Brain microvascular endothelial cell (primary cell): ENCODE measurements around the gene IRX2.

Experiments used
- DNase-seq: peaks from one replicate; pipeline ENCODE4 v3.0.0-alpha.2; 2020
- H3K27ac ChIP-seq: fragments of 250-450 bp; sonication (Bioruptor Pico); 2 replicates; pipeline ENCODE4 v1.5.1; 2020; ENCODE audit warnings: mild to moderate bottlenecking, moderate library complexity
- H3K27me3 ChIP-seq: fragments of 250-450 bp; sonication (Bioruptor Pico); replicated peaks from 2 replicates; pipeline ENCODE4 v1.5.1; 2020; ENCODE audit warnings: mild to moderate bottlenecking
- H3K36me3 ChIP-seq: fragments of 250-450 bp; sonication (Bioruptor Pico); replicated peaks from 2 replicates; pipeline ENCODE4 v1.5.1; 2020; ENCODE audit warnings: mild to moderate bottlenecking
- H3K4me3 ChIP-seq: 2 replicates; pipeline ENCODE4 v1.5.1; 2011; ENCODE audit warnings: low read depth, mild to moderate bottlenecking, control low read depth, low read length, moderate library complexity
- CTCF ChIP-seq: IDR thresholded peaks from 2 replicates; pipeline ENCODE4 v1.5.1; 2011; ENCODE audit warnings: low read depth, mild to moderate bottlenecking, moderate library complexity, low read length, control low read depth, inconsistent platforms; ENCODE audit errors: missing control alignments
- in situ Hi-C: cut with HindIII; loops from 2 replicates; pipeline ENCODE4 v1.10.0; 2017; ENCODE audit warnings: low sequenced_read_pairs, low pct_ligation_motif_present

Gene IRX2

GRCh38 chr5:2759091-2759490, 7.6 kb upstream of the IRX2 start:
- Histone ChIP-seq H3K4me3 (no peak overlapping the region), H3K36me3 (no peaks in the 10 kb centered on the region), H3K27ac (no peak overlapping the region), H3K27me3 (peaks cover 29% of the 10 kb centered on the region)
- TF ChIP-seq CTCF: no peak
- in situ Hi-C loops: no loop called here
- no peak for DNase-seq

- no peaks in the 10 kb centered on the region for H3K36me3 ChIP-seq
- H3K27me3 ChIP-seq: peaks cover 31% of the 10 kb centered on the region
- no peak overlapping the region for H3K27ac ChIP-seq
- no peak for DNase-seq
- H3K4me3 ChIP-seq: no peak overlapping the region
- no peak for TF ChIP-seq CTCF
- in situ Hi-C loops: no loop called here
Measured at GRCh38 chr5:2758632-2759031, 7.2 kb upstream of the IRX2 start.

- in situ Hi-C loops: no loop called here
- TF ChIP-seq CTCF: no peak
- DNase-seq: no peak
- Histone ChIP-seq H3K27me3 (peaks cover 38% of the 10 kb centered on the region), H3K36me3 (no peaks in the 10 kb centered on the region), H3K4me3 (no peak overlapping the region), H3K27ac (no peak overlapping the region)
Measured at GRCh38 chr5:2757563-2758351, 6.3 kb upstream of the IRX2 start.

GRCh38 chr5:2756211-2757152, 5.0 kb upstream of the IRX2 start:
- no peak for DNase-seq
- H3K27me3 ChIP-seq: peaks cover 45% of the 10 kb centered on the region
- TF ChIP-seq CTCF: no peak
- H3K36me3 ChIP-seq: no peaks in the 10 kb centered on the region
- H3K27ac ChIP-seq: no peak overlapping the region
- in situ Hi-C loops: no loop called here
- peak overlapping the region; percentile 12 for H3K4me3 ChIP-seq

GRCh38 chr5:2755681-2756171, 4.2 kb upstream of the IRX2 start:
- peaks cover 50% of the 10 kb centered on the region for H3K27me3 ChIP-seq
- DNase-seq: no peak
- no peak overlapping the region for H3K4me3 ChIP-seq
- no peak for TF ChIP-seq CTCF
- H3K27ac ChIP-seq: no peak overlapping the region
- in situ Hi-C loops: no loop called here
- no peaks in the 10 kb centered on the region for H3K36me3 ChIP-seq
